ENCODE results near the gene BRI3BP. TPM values are rescaled to one million over a fixed set of nuclear protein-coding genes. Genes with fewer than 3 reads are reported as not detected.

Gene BRI3BP
- total RNA-seq, 1 experiment from 2014 or later, result 31.9 TPM

DNA sequence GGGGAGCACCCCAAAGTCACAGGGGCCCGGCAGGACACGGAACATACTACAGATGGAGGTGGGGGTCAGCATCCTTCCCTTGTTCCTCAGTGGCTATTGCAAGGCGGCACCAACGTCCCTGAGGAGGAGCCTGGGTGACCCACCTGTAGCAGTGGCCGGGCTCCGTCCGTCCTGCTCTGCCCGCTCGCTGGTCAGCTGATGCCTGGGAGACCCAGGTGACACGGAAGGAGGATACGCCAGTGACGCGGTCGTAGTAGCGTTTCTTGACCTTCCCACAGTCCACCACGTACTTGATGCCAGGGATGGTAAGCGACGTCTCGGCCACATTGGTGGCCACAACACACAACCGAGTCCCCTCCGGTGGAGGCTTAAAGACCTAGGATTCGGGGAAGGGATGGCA, 29.2 kb upstream of the BRI3BP start:
- intact Hi-C loops (cut with micrococcal nuclease), result no loop called here
- Histone ChIP-seq H3K27ac (ENCODE audit: low read length) (no peak overlapping the region), H2AFZ (ENCODE audit: low read length) (no peak overlapping the region), H4K20me1 (ENCODE audit: low read length) (no peaks in the 10 kb centered on the region), H3K9me2 (replicated peaks; ENCODE audit: low read length) (no peaks in the 10 kb centered on the region), H3F3A (ENCODE audit: low read length, unreplicated experiment) (no peaks in the 10 kb centered on the region), H3K9ac (ENCODE audit: low read length) (no peak overlapping the region), H3K27me3 (ENCODE audit: low read length) (no peaks in the 10 kb centered on the region), H3K4me2 (ENCODE audit: low read length) (no peak overlapping the region), H3K9me3 (ENCODE audit: low read length) (no peaks in the 10 kb centered on the region), H3K4me3 (ENCODE audit: low read length) (no peak overlapping the region), H3K79me2 (ENCODE audit: low read length) (no peaks in the 10 kb centered on the region), H3K4me1 (ENCODE audit: insufficient read depth, low read length) (no peaks in the 10 kb centered on the region), H3K36me3 (ENCODE audit: low read depth, low read length) (peaks cover 55% of the 10 kb centered on the region)
- no peak for ATAC-seq
- no peak for TF ChIP-seq CTCF (conservative IDR thresholded peaks at IDR 0.05; ENCODE audit: low read depth, low read length)
- POLR2A ChIA-PET (ENCODE audit: unreplicated experiment), result no interaction called here
- DNase-seq, result no peak
- CTCF ChIA-PET, result no interaction called here
- no TSS peak for BruUV-seq (replicated peaks)

- H3K4me3 ChIP-seq (ENCODE audit: low read length), result no peak overlapping the region
- no peaks in the 10 kb centered on the region for H3K9me2 ChIP-seq (replicated peaks; ENCODE audit: low read length)
- no peak for DNase-seq
- ChIA-PET CTCF (no interaction called here), POLR2A (ENCODE audit: unreplicated experiment) (no interaction called here)
- H3K9me3 ChIP-seq (ENCODE audit: low read length), result no peaks in the 10 kb centered on the region
- H3F3A ChIP-seq (ENCODE audit: low read length, unreplicated experiment), result no peaks in the 10 kb centered on the region
- no peak for TF ChIP-seq CTCF (conservative IDR thresholded peaks at IDR 0.05; ENCODE audit: low read depth, low read length)
- TF ChIP-seq EZH2 (IDR thresholded peaks at IDR 0.05; ENCODE audit: low read length, unreplicated experiment), result no peak
- H3K36me3 ChIP-seq (ENCODE audit: low read depth, low read length), result peaks cover 54% of the 10 kb centered on the region
- H3K27ac ChIP-seq (ENCODE audit: low read length), result no peak overlapping the region
- no peaks in the 10 kb centered on the region for H3K79me2 ChIP-seq (ENCODE audit: low read length)
- no peaks in the 10 kb centered on the region for H3K4me1 ChIP-seq (ENCODE audit: insufficient read depth, low read length)
- no peak overlapping the region for H3K9ac ChIP-seq (ENCODE audit: low read length)
- intact Hi-C loops (cut with micrococcal nuclease), result no loop called here
- no peak for ATAC-seq
- H2AFZ ChIP-seq (ENCODE audit: low read length), result no peak overlapping the region
- no peaks in the 10 kb centered on the region for H3K27me3 ChIP-seq (ENCODE audit: low read length)
- no peak overlapping the region for H3K4me2 ChIP-seq (ENCODE audit: low read length)
- H4K20me1 ChIP-seq (ENCODE audit: low read length), result no peaks in the 10 kb centered on the region
- BruUV-seq (replicated peaks), result no TSS peak
Measured at GRCh38 chr12:124964836-124965462, 28.5 kb upstream of the BRI3BP start.

- Histone ChIP-seq H3K9me3 (ENCODE audit: low read length) (no peaks in the 10 kb centered on the region), H3K27ac (ENCODE audit: low read length) (no peak overlapping the region), H3F3A (ENCODE audit: low read length, unreplicated experiment) (no peaks in the 10 kb centered on the region), H4K20me1 (ENCODE audit: low read length) (no peaks in the 10 kb centered on the region), H3K4me3 (ENCODE audit: low read length) (no peak overlapping the region), H3K36me3 (ENCODE audit: low read depth, low read length) (peaks cover 63% of the 10 kb centered on the region), H3K79me2 (ENCODE audit: low read length) (no peaks in the 10 kb centered on the region), H3K9ac (ENCODE audit: low read length) (no peak overlapping the region), H3K4me2 (ENCODE audit: low read length) (no peak overlapping the region), H3K9me2 (replicated peaks; ENCODE audit: low read length) (no peaks in the 10 kb centered on the region), H3K4me1 (ENCODE audit: insufficient read depth, low read length) (no peaks in the 10 kb centered on the region), H3K27me3 (ENCODE audit: low read length) (no peaks in the 10 kb centered on the region), H2AFZ (ENCODE audit: low read length) (no peak overlapping the region)
- intact Hi-C loops (cut with micrococcal nuclease), result no loop called here
- POLR2A ChIA-PET (ENCODE audit: unreplicated experiment), result no interaction called here
- DNase-seq (no peak), ATAC-seq (no peak)
- CTCF ChIA-PET, result no interaction called here
- BruUV-seq (replicated peaks), result no TSS peak
- no peak for TF ChIP-seq EZH2phosphoT487 (IDR thresholded peaks at IDR 0.05; ENCODE audit: borderline replicate concordance, low read length)
Measured at GRCh38 chr12:124967016-124967739, 26.3 kb upstream of the BRI3BP start.
